Endothelial cell of umbilical vein (primary cell): ENCODE results near the gene IGFBPL1. TPM values are rescaled to one million over a fixed set of nuclear protein-coding genes. Genes with fewer than 3 reads are reported as not detected.

ENCODE experiments used
- BruUV-seq: library from RNA; stranded (reverse); fragments of 400-500 nt; replicated peaks from 2 replicates; lab custom pipeline; 2021; lab: Mats Ljungman, UMichigan
- CTCF ChIA-PET: fragments of 300-600, 350-600 bp; sonication (Branson Sonifier 250); formaldehyde crosslinking; loops from one replicate; lab custom pipeline; 2021; ENCODE audit warnings: antibody characterized with exemption, inconsistent platforms; lab: Charles Lee
- POLR2A ChIA-PET: fragments of 300-600, 350-600 bp; sonication (Branson Sonifier 250); formaldehyde crosslinking; loops from one replicate; lab custom pipeline; 2021; ENCODE audit warnings: antibody characterized with exemption, inconsistent platforms; lab: Charles Lee
- DNase-seq: peaks from one replicate; pipeline ENCODE4 v3.0.0-alpha.2; 2011; ENCODE audit warnings: low read depth, low spot score
- FAIRE-seq: peaks from 2 replicates; lab custom pipeline; 2011; peaks lifted over from hg19 to GRCh38; lab: Jason Lieb, UNC
- H2AFZ ChIP-seq: 2 replicates; pipeline ENCODE4 v1.6.0; 2012; ENCODE audit warnings: low read depth, low read length, control low read depth, inconsistent platforms
- H3K27ac ChIP-seq: 2 replicates; pipeline ENCODE4 v1.5.1; 2011; ENCODE audit warnings: low read depth, mild to moderate bottlenecking, control low read depth, low read length, moderate library complexity; ENCODE audit not compliant: insufficient read depth
- H3K27me3 ChIP-seq, 2 experiments: 2 replicates each; pipeline versions ENCODE4 v1.6.0 to v1.6.1; 2011; ENCODE audit warnings: low read length in 2 of 2, mixed read lengths in 1 of 2; ENCODE audit not compliant: control insufficient read depth in 2 of 2, insufficient read depth in 2 of 2
- H3K36me3 ChIP-seq, 2 experiments: 2 replicates in 1 of 2; 3 replicates in 1 of 2; pipeline ENCODE4 v1.5.1; 2011; ENCODE audit warnings: low read length in 2 of 2, mild to moderate bottlenecking in 1 of 2, moderate library complexity in 1 of 2; ENCODE audit not compliant: control insufficient read depth in 2 of 2, insufficient read depth in 2 of 2; ENCODE audit errors: extremely low read depth in 1 of 2
- H3K4me1 ChIP-seq: 3 replicates; pipeline ENCODE4 v1.5.1; 2011; ENCODE audit warnings: mild to moderate bottlenecking, low read length; ENCODE audit not compliant: control insufficient read depth, insufficient read depth; ENCODE audit errors: extremely low read depth
- H3K4me2 ChIP-seq: 2 replicates; pipeline ENCODE4 v1.6.1; 2011; ENCODE audit warnings: low read length, control low read depth, mixed read lengths; ENCODE audit not compliant: insufficient read depth
- H3K4me3 ChIP-seq, 3 experiments: fragments of 200-600 bp in 1 of 3; sonication (generic), shearing (Covaris generic) in 1 of 3; replicated peaks in 1 of 3; 2 replicates each; pipeline ENCODE4 v1.5.1; 2011 to 2016; ENCODE audit warnings: control low read depth in 3 of 3, low read length in 3 of 3, mild to moderate bottlenecking in 2 of 3, inconsistent platforms in 1 of 3, low read depth in 1 of 3, moderate library complexity in 1 of 3; ENCODE audit not compliant: insufficient read depth in 1 of 3
- H3K79me2 ChIP-seq: 2 replicates; pipeline ENCODE4 v1.6.0; 2012; ENCODE audit warnings: low read length, inconsistent platforms; ENCODE audit not compliant: control insufficient read depth, insufficient read depth
- H3K9ac ChIP-seq: replicated peaks from 2 replicates; pipeline ENCODE3; 2011; ENCODE audit warnings: low read length, control low read depth; ENCODE audit not compliant: insufficient read depth; ENCODE audit errors: extremely low read depth
- H3K9me1 ChIP-seq: replicated peaks from 3 replicates; pipeline ENCODE4 v1.6.0; 2011; ENCODE audit warnings: mild to moderate bottlenecking, low read length; ENCODE audit not compliant: control insufficient read depth, insufficient read depth; ENCODE audit errors: extremely low read depth
- H3K9me3 ChIP-seq: replicated peaks from 2 replicates; pipeline ENCODE4 v1.5.1; 2012; ENCODE audit warnings: low read length, inconsistent platforms; ENCODE audit not compliant: control insufficient read depth, insufficient read depth
- H4K20me1 ChIP-seq: replicated peaks from 2 replicates; pipeline ENCODE3; 2011; ENCODE audit warnings: mild to moderate bottlenecking, low read length; ENCODE audit not compliant: control insufficient read depth, insufficient read depth; ENCODE audit errors: extremely low read depth
- CTCF ChIP-seq, 2 donors: IDR thresholded peaks; 1 replicate in 1 of 2; 2 replicates in 1 of 2; pipeline ENCODE4 v1.5.1; 2011; ENCODE audit warnings: low read length in 2 of 2, mild to moderate bottlenecking in 2 of 2, moderate library complexity in 2 of 2, control low read depth in 1 of 2, inconsistent platforms in 1 of 2, low read depth in 1 of 2; ENCODE audit not compliant: insufficient read depth in 1 of 2; ENCODE audit errors: extremely low read depth in 1 of 2
- EZH2 ChIP-seq: IDR thresholded peaks from 2 replicates; pipeline ENCODE4 v1.6.1; 2012; ENCODE audit warnings: borderline replicate concordance, low read depth, mild to moderate bottlenecking, moderate library complexity, low read length, inconsistent platforms; ENCODE audit not compliant: severe bottlenecking
- FOS ChIP-seq: IDR thresholded peaks from 2 replicates; pipeline ENCODE4 v1.6.1; 2011; ENCODE audit warnings: mild to moderate bottlenecking, low read length, moderate library complexity, borderline replicate concordance; ENCODE audit not compliant: insufficient read depth
- GATA2 ChIP-seq: IDR thresholded peaks from 2 replicates; pipeline ENCODE4 v1.7.0; 2011; ENCODE audit warnings: low read depth, mild to moderate bottlenecking, moderate library complexity, mixed read lengths, low read length; ENCODE audit not compliant: insufficient read length, insufficient read depth
- JUN ChIP-seq: IDR thresholded peaks from 2 replicates; pipeline ENCODE4 v1.6.1; 2011; ENCODE audit warnings: borderline replicate concordance, low read depth; ENCODE audit not compliant: insufficient read length, insufficient read depth
- MAX ChIP-seq: IDR thresholded peaks from 2 replicates; pipeline ENCODE4 v1.6.1; 2011; ENCODE audit not compliant: insufficient read depth, insufficient read length
- MYC ChIP-seq: IDR thresholded peaks from one replicate; pipeline ENCODE4 v1.6.1; 2011; ENCODE audit warnings: mild to moderate bottlenecking, low read depth, low read length
- POLR2A ChIP-seq: IDR thresholded peaks from 2 replicates; pipeline ENCODE4 v1.6.1; 2012; ENCODE audit warnings: low read depth, mild to moderate bottlenecking, control low read depth, low read length
- POLR2AphosphoS5 ChIP-seq: IDR thresholded peaks from 2 replicates; pipeline ENCODE4 v1.6.1; 2012; ENCODE audit warnings: low read depth, mild to moderate bottlenecking, control low read depth, low read length, moderate library complexity; ENCODE audit not compliant: insufficient read depth
- dilution Hi-C: fragments of 300-500 bp; cut with MboI; formaldehyde crosslinking; loops from one replicate; pipeline ENCODE4 v1.15.0; 2019; ENCODE audit warnings: low sequenced_read_pairs; ENCODE audit not compliant: extremely low pct_ligation_motif_present
- intact Hi-C: fragments of 100-400 bp; cut with micrococcal nuclease; formaldehyde crosslinking; loops from one replicate; pipeline ENCODE4 v1.10.0; 2022
- polyA plus RNA-seq, 4 experiments: library from polyadenylated mRNA; depleted of rRNA in 3 of 4; stranded (reverse) in 3 of 4; unstranded in 1 of 4; fragments of >200 nt; gene quantifications; 2 replicates each; pipeline versions ENCODE4 v1.2.1 to v1.2.3, GENCODE V29; 2011 to 2012; ENCODE audit warnings: missing spikeins in 1 of 4
- total RNA-seq: library from RNA; stranded (reverse); gene quantifications from 2 replicates; pipeline ENCODE4 v1.2.3, GENCODE V29; 2021

Gene IGFBPL1
- total and polyA plus RNA-seq, 2 donors (not counting 3 experiments of a cell fraction or from before 2014, with no cell fraction given) = not detected

- Histone ChIP-seq H3K4me1 (peaks cover 7% of the 10 kb centered on the region), H3K36me3 (no peaks in the 10 kb centered on the region), H2AFZ (no peak overlapping the region), H3K9me1 (no peaks in the 10 kb centered on the region), H3K4me3 (no peak overlapping the region), H3K9me3 (no peaks in the 10 kb centered on the region), H3K27ac (no peak overlapping the region), H3K9ac (no peak overlapping the region), H3K27me3 (peaks cover 4 to 7% of the 10 kb centered on the region in 2 experiments), H4K20me1 (no peaks in the 10 kb centered on the region), H3K4me2 (no peak overlapping the region), H3K79me2 (peaks cover 9% of the 10 kb centered on the region)
- TF ChIP-seq EZH2 (no peak), GATA2 (no peak), MYC (no peak), CTCF (IDR thresholded peaks at IDR 0.05; ENCODE audit: extremely low read depth in 1 of 2, insufficient read depth in 1 of 2, low read depth in 1 of 2, low read length in 2 of 2) (no peak), MAX (no peak), POLR2A (no peak), FOS (no peak), JUN (no peak), POLR2AphosphoS5 (no peak)
- FAIRE-seq (no peak), DNase-seq (no peak)
- dilution Hi-C loops = no loop called here
- intact Hi-C loops = no loop called here
- BruUV-seq = no TSS peak
- ChIA-PET CTCF (interaction anchor here (1.0 kb wide), 1 partner anchor 484 kb away, joined by 3 read pairs; no protein-coding TSS in a partner anchor), POLR2A (interaction anchor here (0.5 kb wide), 1 partner anchor 489 kb away, joined by 3 read pairs; no protein-coding TSS in a partner anchor)
These were observed 35.7 kb downstream of the IGFBPL1 start for GRCh38 chr9:38388283-38389223.
